Cerebellar cortex (tissue), 1 donor: ENCODE results near the gene POC1B.
A peak's percentile ranks its signal among the peaks of the same experiment; 100 is the strongest.

Experiments
- DNase-seq: peaks from one replicate; pipeline ENCODE4 v3.0.0-alpha.2; 2015; ENCODE audit warnings: low spot score

POC1B gene

DNA sequence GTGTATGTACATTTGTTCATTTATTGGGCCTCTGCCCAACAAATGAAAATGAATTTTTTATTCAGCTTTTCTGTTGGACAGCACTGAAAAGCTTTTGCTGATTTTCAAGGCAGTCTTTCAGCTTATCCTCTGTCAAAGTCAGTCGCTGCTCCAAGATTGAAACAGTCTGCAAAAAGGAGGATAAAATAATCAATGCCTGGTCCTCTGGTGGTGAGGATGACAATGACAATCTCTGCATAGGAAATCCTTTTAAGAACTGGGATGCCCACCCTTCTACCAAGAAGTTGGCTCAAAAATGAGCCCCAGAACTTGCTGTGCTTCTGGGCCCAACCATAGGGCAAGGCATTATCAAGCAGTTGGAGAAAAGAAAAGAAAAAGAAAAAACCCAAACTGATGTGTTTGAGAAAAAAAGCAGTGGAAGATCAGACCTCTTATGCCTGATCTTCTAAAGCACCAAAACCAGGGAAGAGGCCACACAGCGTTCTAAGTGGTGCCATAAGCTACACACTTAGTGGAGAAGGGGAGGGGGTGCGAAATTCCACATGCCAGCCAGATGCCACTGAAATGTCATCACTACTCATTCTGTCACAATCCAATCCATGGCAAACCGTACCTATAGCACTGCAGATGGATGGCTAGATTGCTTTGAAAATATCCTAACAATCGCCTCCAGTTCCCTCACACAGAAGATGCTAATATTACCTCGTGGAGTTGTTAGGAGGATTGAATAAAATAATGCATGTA, 104.6 kb downstream of the POC1B start:
- no peak for DNase-seq

DNA sequence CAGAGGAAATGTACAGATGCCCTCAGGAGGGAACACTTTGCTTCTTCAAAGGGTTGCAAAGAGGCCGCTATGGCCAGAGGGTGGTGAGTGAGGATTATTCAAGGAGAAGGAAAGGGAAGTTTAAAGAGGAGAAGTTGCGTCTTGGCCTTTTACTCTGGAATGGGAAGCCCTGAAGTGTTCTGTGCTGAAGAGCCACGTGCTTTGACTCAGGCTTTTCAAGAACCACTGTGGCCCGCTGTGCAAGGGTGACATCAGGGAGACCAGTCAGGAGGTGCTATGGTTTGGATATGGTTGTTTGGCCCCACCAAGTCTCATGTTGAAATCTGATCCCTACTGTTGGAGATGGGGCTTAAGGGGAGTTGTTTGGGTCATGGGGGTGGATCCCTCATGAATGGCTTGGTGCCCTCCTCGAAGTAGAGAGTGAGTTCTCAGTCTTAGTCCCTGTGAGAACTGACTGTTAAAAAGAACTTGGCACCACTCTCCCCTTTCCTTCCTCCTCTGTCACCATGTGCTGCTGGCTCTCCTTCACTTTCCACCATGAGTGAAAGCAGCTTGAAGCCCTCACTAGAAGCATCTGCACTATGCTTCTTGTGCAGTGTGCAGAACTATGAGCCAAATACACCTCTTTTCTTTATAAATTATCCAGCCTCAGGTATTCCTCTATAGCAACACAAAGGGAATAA, 107.5 kb downstream of the POC1B start:
- no peak for DNase-seq

DNA sequence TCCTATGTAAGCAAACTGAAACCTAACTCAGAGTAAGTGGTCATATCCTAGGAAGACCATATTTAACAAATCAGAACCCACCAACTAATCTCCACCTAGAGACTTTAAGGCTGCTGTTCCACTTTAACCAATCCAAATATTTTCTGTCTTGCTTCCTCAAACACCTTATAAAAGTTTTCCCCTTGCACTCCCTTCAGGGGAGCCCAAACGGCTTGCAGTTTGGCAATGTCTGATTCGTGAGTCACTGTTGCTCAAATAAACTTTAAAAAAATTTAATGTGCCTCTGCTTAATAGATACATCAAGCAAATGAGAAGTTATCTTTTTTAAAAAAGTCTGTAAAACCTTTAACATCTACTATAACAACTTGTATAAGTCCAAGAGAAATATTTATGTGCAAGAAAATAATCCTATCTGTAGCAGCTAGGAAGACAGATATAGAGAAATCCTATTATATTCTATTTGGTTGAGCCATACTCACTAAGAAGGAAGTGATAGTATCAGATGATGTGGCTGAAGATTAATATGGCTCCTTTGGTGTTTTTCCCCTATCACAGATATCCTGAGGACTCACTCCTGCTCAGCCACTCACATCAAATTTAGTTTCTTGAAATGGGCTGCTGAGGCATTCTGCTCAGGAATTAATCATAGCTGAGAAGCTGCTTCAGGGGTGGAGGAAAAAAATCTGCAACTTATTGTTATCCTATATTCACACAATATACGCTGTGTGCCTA, 108.4 kb downstream of the POC1B start:
- DNase-seq = no peak

DNA sequence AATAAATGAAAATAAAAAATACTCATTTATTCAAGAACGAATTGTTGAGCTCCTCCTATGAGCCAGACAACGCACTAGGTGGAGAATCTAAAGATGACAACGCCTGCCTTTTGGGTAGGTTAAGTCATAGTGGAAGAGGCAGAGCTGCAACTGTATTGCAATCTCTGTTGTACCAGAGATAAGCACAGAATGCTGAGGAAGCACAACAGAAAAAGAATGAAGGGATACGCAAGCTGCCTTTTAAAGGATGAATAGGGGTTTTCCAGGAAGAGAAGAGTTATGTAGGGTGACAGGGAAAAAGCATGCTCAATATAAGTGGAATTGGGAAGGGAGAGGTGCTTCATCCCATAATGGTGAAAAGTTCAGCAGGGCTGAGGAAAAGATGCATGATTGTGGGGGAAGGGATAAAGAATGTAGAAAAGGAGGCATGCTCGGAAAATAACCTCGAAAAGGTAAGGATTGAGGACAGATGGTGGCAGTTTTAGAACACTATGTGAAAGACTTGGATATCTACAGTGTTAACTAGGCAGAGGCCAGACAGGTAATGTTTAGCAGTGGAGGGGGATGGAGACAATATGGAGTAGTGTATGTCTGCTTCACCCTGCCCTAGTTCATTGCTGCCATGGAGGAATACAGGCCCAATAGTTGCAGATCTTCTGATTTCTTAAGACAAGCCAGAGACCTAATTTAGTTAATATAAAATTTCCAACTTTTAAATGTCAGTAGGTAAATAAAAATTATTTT, 109.6 kb downstream of the POC1B start:
- DNase-seq = no peak

DNA sequence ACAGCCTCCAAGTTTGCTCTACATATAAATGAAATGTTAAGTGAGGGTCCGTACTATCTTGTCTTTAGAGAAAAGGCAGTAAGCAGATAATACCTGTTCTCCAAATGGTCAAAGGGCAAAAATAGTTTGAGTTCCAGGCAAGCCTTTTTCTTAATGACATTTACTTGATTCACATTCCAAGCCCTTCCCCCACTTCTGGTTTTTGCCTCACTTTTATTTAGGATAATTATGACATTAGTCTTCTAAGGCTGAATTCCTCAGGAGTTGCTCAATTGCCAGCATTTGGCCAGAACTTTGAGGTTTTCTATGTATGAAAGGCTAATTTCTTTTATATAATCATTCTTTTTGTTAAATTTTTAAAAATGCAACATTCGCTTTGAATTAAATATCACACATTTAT, 111.0 kb downstream of the POC1B start:
- no peak for DNase-seq

DNA sequence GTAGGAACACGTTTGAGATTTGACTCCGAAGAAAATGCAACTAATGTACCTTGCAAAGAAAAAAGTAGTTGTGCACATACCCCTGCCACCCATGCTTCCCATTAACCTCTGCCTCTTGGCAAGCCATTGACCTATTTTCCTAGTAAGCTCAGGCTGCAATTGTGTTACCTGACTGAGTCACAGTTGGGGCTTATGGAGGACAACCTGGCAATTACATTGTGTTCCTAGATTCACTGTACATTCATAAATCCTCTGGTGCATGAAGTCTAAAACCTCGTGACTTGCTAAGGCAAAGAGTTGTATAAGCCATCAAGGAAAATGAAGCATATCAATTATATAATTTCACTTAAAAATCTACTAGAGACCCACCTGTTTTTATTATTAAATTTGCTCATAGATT, 111.5 kb downstream of the POC1B start:
- DNase-seq = no peak

DNA sequence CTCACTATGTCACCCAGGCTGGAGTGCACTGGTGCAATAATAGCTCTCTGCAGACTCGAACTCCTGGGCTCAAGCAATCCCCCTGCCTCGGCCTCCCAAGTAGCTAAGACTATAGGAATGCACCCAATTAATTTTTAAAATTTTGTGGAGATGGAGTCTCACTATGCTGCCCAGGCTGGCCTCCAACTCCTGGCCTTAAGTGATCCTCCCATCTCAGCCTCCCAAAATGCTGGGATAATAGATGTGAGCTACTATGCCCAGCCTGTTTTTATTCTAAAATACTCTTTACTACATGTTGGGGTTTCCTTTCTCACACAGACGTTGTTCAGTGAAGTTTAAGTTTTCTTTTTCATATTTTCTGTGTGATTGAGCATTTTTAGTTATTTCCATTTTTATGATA, 112.6 kb downstream of the POC1B start:
- no peak for DNase-seq

DNA sequence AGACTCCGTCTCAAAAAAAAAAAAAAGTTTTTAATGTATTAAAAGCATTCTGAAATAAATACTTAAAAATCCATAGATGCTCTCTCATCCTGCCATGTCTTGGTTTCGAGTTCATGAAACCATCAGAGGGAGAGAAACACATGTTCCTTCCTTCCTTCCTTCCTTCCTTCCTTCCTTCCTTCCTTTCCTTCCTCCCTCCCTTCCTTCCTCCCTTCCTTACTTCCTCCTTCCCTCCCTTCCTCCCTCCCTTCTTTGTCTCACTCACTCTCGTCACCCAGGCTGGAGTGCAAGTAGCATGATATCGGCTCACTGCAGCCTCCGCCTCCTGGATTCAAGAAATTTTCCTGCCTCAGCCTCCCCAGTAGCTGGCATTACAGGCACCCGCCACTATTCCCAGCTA, 113.2 kb downstream of the POC1B start:
- DNase-seq = no peak

DNA sequence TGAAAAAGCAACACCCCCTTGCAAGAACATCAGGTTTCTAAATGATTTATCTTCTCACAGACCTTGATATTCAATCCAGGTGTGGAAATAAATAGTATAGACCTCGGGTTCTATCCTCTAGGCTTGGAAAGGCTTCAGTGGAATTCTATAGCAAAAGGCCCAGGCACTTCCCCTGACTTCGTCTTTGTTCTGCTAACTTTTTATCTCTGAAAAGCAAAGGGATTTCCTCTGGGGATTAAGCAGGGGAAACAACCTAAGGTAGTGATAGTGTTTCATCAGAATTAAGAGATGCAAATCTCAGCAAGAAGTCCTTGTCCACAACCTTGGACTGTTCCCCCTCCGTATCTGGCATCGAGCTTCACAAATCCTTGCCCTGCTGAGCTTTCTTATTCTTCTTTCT, 114.0 kb downstream of the POC1B start:
- no peak for DNase-seq

DNA sequence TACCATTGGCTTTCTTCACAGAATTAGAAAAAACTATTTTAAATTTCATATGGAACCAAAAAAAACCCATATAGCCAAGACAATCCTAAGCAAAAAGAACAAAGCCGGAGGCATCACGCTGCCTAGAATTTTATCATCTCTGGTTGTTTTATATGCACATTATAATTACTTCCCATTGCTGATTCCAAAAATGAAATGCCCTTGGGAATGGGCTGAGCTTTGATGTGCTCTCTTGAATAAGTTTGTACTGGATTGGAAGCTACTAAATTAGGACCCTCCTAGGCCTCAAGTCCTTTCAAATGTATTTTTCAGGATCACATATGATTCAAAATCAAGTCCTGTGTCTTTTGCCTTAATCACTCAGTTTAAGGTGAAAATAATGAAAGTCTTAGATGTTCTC, 114.6 kb downstream of the POC1B start:
- DNase-seq = no peak

DNA sequence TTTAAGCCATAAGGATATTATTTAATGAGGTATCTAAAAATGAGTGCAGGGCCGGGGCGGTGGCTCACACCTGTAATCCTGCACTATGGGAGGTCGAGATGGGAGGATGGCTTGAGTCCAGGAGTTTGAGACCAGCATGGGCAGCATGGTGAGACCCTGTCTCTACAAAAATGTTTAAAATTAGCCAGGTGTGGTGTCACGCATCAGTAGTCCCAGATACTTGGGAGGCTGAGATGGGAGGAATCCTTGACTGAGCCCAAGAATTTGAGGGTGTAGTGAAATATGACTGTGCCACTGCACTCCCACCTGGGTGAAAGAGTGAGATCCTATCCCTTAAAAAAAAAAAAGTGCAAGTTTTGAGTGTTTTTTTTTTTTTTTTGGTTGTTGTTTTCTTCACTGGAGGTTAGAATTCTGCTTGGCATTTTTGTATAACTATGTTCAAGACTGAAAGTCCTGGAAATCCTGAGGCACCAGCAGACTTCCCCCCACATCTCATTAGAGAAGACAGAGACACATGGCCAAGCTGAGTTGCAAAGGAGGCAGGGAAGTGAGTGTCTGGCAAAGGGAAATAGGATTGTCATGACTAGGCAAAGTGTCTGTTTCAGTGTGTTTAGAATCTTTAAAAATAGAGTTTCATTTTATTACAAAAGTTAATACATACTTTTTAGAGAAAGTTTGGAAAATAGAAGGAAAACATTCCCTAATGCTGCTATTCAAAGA, 120.1 kb downstream of the POC1B start:
- no peak for DNase-seq

DNA sequence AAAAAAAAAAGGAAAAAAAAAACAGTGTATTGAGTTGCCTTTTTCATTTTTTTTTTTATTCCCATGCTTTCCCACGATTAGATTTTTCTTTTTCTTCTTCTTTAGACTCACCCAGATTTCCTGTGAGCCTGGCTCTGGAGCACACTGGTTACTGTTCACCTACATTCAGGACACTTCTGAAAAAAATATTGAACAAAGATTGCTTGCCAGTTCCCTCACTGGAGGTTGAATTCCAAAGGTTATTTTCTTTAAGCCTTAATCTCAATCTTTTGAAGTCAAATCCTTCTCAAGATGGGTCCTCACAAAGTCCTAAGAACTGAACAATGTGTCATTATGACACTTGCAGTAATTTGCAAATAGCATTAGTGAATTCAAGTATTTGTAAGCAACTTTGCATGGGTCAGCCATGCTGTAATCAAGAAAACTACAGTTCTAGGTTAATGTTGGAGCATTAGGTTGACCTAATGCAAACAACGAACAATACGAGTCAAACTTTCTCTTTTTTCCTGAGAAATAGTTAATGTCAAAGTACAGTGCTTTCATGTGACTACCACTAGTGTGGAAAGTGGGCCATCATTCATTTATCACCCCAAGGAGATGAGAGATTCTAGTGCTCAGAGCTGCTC, 124.3 kb downstream of the POC1B start:
- DNase-seq = no peak

DNA sequence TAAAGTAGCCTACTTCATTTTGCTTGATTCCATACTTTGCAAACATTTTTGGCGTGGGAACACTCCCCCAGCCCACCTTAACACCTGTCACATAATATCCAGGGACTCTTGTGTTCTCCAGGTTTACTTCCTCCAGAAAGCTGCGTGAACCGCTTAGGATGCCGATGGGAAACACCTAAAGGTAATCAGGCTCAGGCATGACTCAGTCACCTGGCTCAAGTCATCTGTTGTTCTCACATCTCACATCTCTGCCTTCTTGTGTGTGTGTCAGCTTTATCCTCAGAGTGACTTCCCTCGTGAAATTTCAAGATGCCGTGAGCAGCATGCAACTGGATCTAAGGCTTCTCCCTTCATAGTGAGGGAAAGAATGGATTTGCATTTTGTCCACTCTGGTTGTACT, 125.4 kb downstream of the POC1B start:
- DNase-seq = no peak

DNA sequence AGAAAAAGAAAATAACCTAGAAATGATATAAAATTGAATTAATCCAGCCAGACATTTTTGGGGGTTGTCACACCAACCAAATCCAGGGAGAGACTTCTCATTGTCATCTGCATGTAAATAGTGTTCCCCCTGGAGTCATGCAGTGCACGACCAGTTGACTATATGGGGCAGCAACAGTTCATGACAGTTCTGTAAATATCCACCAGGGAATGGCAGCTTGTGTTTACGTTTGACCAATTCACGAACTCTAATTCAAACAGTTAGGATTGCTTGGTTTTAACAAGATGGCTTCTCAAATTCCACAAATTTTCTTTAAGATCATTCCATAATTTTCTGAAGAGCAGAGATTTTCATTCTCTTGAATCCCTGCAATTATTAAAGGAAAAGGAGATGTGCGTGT, 130.1 kb downstream of the POC1B start:
- no peak for DNase-seq

DNA sequence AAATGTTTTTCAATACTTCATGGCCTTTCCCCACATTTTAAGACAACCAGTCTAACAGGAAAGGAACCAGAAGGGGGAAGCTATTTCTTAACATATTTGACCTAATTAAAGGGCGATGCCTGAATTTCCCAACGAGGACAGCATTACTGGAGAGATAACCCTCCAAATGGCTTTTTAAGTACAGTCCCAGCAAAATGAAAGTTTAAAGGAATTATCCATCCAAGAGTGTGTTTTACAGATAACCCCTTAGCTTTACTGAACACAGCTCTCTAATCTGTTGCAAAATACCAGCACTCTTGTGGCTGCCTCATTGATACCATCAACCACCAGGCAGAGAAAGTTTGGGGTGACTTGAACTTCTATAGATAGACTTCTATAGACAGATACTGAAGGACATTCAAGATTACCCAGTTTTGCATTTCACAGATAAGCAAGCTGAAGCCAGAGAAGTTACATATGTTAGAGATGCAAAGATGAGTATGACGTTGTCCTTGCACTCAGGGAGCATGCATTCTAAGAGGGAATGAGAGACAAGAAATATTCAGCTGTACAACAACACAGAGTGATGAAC, 132.2 kb downstream of the POC1B start:
- DNase-seq = no peak

DNA sequence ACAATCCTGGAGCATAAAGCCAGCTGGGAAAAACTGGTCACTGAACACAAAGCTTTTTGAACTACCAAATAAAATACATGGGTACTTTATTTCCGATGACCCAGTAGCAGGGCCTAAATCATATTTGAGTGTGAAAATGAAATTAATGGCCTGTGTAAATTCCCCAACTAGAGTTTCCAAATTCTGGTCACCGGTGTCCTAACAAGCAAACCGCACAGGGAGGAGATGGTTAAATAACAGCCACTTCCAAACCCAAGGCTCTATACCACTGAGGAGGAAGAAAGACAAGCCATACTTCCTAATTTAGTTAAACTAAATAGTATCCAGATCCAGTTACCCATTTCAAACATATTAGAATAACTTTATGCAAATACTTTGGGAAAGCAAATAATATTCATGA, 133.5 kb downstream of the POC1B start:
- no peak for DNase-seq

DNA sequence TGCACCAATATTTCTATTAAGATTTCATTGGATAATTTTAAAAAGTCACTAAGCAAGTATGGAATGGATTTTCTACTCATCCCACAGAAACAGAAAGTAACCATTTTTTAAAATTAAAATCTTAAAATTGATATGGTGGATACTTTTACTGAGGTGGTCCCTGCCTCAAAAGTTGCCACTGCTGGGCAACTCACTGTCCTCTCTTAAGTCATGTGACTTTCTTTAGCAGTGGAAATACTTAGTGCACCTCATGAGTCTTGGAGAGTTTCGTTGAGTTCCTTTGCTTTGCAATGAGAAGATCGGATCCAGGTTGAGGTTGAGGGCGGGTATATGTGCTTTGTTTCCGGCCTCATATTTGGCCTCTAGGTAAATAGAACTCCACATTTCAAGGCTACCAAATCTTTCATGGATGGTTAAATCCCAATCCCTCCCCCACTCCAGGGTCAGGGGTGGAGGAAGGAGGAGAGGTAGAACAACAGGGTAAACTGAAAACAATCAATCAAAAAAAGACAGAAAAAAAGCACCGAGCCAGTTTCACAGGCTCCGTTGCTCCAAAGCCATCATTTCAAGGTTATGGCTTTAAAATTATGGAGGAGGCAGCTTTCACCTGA, 134.0 kb downstream of the POC1B start:
- peak; percentile 50 for DNase-seq

DNA sequence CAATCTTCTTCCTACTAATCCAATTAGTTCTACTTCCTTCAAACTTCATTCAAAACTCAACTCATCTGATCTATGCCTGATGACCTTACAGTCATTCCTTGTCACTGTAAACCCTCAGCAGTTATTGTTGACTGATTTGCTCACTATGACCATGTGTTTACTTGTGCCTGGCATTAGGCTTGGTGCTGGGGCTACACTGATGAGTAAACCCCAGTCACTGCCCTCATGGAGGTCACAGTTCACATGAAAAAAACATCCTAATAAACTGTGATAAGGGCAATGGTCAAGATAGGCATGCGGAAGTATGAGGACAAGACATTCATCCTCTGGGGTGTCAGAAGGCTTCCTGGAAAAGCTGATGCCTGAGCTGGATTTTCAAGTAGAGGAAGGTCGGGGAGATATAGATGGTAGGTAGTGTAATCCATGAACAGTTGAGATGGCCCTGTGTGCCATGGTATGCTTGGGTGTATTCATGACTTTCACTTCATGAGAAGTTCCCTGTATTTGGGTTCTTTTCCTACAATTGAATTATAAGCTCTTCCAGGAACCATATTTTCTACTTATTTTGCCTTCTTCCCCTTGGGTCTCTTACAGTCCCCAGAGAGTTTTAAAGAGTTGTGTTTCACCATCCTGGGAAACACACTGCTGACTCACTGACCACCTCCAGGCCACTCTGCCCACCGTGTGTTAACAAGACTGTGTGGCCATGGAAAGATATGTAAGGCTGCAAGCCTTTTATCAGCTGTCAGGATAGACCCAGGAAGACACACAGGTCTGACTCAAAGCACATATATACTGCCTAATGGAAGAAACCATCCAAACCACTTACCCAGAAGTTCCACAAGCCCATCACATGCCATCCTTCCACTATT, 134.8 kb downstream of the POC1B start:
- peak; percentile 74 for DNase-seq
